Astrocyte of the hippocampus (primary cell): ENCODE data around the gene KSR2.

ENCODE experiments used
- DNase-seq: peaks from one replicate; pipeline ENCODE4 v3.0.0; 2011; ENCODE audit warnings: low read depth, low spot score

Gene KSR2

DNA sequence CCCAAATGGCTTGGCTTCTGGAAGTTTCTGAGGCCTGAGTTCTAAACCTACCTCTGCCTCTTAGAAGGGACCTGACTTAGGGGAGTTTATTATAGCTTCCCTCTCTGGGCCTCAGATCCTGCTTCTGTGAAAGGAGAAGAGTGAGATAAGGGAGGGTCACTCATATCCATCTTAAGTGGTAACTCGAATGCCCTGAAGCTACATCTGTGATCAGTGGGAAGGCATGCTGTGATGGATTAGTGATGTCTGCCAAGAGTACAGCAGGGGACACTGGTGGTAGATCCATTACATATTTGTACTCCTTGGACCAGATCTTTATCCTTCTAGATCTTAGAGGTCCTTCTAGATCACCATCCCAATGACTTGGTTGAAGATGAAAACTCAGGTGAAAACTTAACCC, 509.6 kb downstream of the KSR2 start:
- no peak for DNase-seq

DNA sequence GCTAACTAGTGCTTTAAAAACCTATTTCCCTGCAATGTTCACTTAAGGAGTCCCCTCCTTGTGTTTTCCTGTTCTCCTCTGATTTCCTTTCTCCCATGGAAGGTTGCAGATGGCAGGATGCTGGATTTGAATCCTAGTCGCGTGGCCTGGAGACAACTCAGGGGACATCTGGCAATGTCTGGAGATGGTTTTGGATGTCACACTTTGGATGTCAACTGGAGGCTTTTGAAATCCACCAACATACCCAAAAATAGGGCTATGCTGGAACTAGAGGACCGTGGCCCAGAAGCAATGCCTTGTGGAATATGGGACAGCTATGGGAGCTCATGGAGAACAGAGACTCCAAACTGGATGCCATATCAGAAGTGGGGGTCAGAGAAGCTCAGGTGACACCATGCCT, 511.6 kb downstream of the KSR2 start:
- DNase-seq = no peak

DNA sequence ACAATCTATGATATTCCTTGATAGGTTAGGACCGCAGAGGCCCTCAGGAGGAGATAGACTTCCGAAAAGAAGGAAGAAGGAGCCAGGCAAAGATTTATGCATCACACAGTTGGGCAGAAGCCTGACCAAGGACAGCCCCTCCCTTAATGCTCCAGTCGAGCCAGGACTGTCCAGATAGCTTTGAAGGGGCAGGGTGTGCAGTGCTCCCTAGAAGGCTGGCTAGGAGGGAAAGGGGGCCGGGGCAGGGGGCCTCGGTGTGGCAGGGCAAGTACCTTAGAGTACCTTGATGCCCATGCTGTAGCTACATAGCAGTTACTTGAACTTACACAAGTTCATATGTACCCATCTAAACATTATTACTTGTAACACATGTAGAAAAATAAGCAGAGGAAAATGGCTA, 512.7 kb downstream of the KSR2 start:
- no peak for DNase-seq

DNA sequence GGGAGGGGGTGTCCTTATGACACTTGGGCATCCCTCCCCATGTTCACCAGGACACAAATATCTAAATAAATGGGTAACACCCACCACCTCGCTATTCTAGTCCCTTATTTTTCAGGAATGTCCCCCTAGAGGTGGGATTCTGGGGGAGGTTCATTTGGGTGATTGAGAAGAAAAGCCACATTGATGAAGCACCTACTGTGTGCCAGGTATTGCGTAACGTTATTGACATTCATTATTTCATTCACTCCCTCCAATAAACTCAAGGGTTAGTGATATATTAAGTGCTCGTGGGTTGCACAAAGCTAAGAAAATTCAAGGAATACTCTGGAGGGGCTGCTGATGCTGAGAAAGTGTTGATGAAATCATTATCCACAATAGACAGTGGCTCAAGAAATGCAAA, 514.8 kb downstream of the KSR2 start:
- DNase-seq = no peak

DNA sequence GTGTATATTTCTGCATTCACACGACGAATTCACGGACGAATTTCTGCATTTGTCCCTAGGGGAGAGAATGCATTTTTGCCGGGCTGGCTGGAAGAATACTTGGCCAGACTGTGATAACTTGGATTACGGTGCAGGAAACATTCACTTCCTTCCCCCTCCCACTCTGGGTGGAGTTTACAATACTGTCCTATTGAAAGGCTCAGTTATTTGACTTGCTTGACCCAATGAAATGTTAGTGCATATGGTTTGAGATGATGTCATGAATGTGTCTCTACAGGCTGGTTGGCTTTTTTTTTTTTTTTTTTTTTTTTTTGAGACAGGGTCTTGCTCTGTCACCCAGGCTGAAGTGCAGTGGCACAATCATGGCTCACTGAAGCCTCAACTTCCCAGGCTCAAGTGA, 516.7 kb downstream of the KSR2 start:
- no peak for DNase-seq

DNA sequence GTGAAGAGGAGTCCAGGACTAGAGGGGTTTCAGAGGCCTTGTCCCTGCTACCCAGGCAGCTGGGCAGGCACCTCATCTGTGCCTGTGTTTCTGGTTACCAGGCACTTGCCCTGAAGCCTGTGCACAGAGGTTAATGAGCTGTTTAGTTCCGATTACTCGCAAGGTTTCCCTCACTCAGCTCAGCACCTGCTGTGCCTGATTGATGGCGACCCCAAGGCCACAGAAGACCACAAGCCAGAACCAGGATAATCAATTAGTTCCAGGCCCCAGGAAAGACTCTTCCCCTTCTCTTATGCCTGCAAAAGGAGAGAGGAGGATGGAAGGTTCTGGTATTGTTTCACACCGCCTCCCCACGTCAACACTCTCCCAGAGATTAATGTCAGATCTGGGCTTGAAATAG, 518.6 kb downstream of the KSR2 start:
- no peak for DNase-seq

DNA sequence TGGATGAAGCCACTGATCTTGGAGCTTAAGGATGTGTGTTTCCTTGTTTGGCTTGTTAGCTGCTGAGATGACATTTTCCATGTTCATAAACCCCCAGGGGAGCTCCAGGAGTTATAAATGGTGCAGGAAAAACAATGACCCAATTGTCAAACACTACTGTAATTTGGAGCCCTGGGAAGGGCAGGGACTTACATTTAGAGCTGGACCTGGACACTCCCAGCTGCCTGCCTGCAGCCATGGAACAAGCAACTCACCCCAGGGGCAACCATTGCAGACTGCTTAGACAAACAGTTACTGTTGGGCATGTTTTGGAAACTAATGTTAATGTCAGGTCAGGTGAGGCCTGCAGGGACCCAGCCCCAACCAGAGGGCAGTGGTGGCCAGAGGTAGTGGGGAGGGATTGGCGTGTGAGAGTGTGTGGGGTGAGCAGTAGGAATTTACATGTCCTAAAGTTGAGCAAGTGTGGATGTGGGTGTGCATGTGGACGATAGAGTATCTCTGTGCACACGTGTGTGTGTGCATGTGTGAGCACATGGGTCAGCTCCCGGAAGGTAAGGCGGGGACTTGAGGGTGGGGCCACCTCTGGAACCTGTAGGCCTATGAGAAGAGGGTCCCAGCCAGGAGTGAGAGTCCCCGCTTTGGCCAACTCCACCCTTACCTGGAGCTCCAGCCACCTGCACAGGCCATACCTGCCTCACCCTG, 521.0 kb downstream of the KSR2 start:
- no peak for DNase-seq

DNA sequence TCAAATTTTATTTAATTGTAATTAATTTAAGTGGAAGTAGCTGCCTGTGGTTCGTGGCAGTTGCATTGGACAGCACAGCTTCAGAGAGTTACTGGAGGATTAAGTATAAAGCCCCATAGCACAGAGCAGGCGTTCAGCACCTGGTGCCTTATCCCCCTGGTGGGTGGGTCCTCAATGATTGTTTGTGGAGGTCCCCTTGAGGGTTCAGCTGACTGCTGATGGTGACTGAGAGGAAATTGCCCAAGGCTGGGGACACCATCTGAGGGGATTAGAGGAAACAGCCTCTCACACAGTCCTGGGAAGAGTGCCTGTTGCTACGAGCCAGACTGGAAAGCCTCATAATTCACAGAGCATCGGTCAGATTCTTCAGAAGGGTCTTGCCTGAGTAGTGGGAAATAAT, 524.0 kb downstream of the KSR2 start:
- no peak for DNase-seq

DNA sequence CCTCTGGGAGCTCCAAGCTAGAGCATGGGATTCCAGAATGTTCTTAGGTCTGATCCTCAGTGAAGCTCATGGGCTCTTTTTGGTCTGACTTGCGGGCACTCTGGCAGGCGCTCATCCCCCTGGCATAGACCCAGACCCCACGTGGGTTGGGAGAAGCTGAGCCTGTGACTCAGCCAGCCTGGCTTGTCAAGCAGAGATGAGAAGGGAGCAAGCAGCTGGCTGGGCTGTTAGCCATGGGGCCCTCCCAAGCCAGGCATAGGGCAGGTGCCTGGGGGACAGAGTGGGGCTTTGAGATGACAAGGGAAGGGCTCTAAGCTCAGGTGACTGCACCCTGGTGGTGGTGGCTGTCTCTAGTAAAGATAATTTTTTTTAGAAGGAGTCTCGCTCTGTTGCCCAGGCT, 527.0 kb downstream of the KSR2 start:
- DNase-seq = peak; percentile 79

DNA sequence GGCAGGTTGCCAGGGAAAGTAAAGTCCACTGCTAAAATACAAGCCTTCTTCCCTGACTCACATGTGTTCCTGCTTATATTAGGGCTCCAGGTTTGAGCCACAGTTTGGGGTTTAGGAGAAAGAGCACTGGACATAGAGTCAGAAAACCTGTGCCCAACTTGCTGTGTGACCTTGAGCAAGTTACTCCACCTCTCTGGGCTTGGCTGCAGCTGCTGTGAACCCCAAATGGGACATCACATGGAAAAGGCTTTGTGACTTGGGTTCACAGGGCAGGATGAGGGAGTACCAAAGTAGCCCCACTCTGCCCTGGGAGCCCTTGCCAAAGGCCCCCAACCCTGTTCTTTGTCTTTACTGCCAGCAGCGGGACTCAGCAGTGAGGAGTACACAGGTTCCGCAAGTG, 528.4 kb downstream of the KSR2 start:
- no peak for DNase-seq

DNA sequence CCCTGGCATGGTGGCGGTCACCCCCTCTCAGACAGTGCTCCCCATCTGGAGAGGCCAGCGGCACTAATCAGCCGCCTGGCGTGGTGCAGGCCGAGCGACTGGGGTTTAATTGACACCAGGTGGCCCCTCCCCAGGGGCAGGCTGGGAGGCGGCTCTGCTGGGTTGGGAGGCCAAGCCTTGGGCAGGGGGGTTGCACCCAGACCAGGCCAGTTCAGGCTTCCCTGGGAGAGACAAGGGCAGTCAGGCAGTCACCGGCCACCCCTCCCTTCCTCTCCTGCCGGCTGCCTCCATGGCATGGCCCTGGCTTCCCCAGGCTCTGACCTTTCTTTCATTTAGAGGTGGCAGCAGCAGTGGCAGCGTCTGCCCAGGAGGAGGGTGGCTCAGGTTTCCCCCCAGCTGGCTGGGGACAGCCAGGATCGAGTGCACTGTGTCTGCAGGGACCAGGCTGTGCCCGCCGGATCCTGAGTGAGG, 529.2 kb downstream of the KSR2 start:
- no peak for DNase-seq

DNA sequence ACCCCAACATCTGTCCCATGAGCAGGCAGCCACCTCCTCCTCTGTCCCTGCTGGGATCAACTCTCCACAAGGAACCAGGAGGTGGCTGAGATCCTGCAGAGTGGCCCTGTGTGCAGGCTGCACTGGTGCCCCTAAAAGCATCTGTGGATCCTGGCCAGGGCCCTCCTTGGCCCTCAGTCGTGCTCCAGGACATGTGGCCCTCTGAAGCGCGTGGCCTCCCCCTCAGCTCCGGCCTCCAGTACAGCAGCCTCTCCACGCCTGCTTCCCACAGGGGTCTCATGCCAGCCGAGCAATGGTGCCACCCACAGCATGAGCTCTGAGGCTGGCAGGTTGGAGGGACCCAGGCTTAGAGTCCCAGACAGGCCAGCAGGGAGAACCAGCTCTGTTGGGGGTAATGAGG, 530.0 kb downstream of the KSR2 start:
- no peak for DNase-seq

DNA sequence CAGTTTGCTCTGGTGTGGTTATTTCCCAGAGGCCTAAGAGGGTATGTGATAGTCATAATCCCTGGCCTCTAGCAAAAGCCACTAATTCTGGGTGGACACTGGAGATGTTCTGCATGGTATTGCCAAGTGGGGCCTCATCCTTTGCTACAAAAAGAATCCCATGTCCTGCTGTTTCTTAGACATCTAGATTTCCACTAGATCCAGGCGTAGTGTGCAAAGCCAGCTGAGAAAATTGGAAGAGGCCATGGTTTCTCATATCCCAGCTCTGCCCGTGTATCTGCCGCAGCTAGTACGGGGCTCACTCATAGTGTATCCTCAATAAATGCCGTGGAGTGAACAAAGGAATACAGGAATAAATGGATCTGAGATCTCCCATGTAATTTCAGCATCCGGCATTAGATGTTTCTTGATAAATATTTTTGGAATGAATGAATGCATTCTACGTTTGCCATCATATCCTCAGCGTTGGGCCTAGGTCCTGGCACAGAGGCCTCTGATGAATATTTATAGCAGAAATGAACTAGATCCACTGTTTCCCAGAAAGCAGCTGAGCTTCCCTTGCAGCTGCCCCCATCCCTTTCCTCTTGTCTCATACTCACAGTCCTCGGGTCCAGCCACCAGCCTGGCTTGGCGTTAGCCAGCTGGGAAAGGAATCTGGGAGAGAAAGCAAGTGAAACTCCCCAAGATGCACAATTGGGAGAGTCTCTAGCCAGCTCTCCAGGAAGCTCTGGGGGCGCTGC, 531.1 kb downstream of the KSR2 start:
- no peak for DNase-seq

DNA sequence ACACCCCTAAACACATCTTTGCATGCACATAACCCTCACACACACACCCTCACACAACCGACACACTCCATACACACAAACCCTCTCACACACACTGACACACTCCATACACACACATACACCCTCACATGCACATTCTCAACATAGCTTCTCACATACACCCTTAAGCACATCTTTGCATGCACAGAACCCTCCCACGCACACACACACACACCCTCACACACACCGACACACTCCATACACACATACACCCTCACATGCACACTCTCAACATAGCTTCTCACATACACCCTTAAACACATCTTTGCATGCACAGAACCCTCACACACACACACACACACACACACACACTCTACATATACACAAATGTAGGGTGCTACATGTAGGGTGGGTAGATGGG, 534.9 kb downstream of the KSR2 start:
- no peak for DNase-seq

DNA sequence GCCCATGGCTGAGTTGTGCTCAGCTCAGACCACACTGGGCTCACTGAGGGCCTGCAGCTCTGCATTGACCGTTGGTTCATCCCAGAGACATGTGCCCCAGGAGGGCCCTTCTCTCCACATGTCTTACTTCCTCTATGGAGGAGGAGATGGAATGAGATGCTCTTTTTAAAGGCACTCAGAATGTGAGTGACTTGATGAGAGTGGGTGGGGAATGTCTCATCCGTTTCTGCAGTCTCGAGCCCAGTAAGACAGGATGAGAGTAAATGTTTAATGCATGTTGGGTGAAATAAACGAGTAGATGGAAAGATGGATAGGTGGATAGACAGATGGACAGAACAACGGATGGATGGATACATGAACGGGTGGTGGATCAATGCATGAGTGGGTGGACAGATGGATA, 538.5 kb downstream of the KSR2 start:
- no peak for DNase-seq

DNA sequence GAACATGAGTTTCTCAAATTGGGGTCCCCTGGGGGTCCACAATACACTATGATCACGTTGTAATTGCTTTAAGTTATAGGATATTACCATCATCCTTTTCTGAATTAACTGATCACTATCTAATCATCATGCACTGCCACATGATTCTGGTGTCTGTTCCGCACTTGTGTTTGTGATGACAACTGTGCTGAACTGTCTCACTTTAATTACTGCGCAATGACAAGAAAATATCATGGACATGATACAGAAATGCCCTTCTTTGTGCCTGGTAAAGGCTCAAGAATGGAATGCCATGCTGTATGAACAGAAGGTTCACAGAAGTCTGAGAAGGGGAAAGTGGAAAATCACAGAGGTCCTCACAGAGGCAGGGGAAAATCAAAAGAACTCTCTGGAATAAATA, 541.6 kb downstream of the KSR2 start:
- DNase-seq = no peak

DNA sequence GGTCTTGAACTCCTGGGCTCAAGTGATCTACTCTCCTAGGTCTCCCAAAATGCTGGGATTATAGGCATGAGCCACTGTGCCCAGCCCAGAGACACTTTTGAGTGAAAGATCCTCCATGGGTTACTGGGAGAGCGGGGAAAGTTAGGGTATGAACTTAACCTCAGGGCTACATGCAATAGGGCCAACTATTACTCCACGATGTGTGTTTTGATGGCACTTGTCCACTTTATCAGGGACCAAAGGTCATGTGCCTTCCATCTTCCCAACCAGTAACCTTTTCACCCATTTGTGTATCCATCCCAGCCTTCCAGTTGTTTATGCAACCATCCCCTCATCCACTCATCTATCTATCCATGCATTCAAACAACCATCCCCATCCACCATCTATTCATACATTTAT, 546.8 kb downstream of the KSR2 start:
- no peak for DNase-seq

DNA sequence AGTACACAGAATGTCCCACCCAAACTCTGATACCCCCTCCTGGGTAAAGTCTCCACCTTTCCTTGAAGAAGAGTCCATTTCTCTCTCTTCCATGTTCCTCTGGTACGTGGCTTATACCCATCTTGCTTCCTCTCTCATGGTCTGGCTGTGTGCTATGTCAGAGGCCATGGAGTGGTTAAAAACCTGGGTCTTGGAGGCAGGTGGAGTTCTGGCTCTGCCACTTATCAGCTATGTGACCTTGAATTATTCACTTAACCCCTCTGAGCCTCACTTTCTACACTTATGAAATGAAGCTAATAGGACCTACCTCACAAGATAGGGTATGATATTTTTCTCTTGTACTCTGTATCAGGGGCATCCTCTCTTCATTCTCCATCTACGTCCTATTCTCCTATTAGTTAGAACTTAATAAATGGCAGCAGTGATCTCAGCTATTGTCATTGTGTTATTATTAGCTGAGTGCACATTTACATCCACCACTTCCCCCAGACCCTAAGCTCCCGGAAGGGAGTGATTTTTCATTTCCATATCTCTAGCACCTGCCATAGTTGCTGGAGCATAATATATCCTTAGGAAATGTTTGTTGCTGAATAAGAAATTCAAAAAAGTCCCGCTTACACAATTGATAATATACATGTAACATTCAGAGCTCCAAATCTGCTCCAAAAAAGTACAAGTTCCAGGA, 547.6 kb downstream of the KSR2 start:
- DNase-seq = no peak

DNA sequence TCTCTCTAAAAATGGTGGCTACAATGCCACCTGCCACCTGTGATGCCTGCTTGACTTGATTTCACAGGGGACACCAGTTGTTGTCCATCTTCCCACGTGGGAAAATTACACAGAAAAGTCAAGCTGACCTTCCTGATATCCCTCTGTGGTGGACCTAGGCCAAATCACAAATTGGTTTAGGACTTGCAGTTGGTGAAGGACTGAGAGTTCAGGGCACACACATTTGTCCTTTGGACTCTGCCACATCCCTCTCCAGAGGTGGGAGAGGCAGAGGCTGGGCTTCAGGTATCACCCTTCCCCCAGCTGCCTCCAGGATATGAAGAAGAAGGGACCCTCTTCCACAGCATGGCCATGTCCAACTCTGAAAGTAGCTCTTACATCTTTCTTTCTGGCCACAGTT, 551.8 kb downstream of the KSR2 start:
- no peak for DNase-seq

DNA sequence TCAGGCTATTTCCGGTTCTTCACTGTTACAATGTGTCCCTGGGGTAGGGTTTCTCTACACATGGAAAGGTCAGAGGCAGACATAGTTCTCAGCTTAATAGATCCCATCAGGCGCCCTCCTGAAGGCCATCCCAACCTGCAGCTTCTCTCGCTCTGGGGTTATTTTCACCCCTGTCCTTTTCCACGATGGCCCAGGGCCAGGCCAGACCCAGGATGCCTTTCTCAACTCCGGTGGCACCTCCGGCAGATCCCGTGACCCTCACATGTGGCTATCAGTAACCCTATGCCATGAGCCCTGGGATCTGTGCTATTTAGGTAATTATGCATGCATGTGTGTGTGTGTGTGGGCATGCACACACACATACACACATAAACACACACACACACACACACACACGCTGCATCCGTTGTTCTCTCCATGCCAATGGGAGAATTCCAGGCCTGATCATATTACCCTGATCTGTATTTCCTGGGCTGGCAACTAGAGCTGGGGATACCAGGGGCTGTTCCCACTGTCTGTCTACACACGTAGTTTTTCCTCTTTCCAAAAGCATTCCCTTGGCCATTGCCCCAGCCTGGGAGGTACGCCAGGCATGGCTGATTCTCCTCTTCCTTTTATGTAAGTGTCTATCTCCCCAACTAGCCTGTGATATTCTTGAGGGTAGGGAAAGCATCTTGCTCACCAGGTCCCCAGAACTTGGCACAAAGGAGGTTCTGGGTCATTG, 556.2 kb downstream of the KSR2 start:
- no peak for DNase-seq

DNA sequence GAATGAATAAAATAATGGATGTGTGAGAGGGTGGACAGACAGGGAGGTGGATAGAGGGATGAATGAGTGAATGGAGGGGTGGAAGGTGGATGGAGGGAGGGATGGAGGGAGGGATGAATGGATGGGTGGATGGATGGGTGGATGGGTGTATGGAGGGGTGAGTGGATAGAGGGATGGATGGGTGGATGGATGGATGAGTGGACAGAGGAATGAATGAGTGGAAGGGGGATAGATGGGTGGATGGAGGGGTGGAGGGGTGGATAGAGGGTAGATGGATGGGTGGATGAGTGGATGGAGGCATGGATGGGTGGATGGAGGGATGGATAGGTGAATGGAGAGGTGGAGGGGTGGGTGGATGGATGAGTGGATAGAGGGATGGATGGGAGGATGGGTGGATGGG, 559.5 kb downstream of the KSR2 start:
- DNase-seq = no peak

DNA sequence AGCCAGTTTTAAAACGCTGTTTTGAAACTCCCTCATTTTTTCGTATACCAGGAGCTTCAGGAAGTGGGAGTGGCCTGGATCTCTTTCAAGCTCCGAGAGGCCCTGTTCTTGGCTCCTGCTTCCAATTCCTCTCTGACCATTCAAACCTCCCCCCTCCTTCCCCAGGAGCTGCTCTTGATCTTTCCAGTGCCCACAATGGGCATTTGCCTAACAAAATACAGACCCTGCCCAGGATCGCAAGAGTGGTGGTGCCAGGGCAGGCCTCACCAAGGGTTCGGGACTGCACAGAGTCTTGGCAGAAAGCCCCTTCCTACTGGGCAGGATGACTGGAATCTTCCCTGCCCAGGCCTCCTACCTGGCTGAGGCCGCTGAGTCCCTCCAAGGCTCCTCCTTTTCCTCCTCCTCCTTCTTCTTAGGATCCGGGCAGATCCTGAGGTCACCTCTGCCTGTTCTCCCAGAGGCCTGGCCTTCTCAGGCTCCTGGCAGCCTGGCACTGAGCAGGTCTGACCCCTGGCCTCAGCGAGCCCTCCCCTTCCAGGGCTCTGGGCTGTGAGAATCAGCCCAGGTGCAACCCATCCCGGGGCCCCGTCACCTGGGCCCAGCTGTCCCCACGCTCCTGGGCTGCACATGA, 560.5 kb downstream of the KSR2 start:
- DNase-seq = peak; percentile 87
